ENCODE measurements around the gene MMP2.

The MMP2 gene

DNA sequence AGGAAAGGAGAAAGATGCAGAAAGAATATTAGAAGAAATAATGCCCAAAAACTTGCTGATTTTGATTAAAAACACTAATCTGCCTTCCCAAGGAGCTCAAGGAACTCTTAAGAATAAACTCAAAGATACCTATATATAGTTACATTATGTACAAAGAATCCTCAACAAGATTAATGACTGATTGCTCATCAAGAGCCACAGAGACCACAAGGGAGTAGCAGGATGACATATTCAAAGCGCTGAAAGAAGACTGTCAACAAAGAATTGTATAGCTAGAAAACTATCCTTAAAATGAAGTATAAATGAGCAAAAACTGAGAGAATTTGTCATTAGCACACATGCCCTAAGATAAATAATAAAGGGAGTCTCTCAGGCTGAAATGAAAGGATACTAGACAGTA is 36.1 kb downstream of the MMP2 start:
- TF ChIP-seq JUND (IDR thresholded peaks at IDR 0.05; ENCODE audit: low read depth): no peak
- in situ Hi-C loops (cut with HindIII; ENCODE audit: low pct_unique_long_range_greater_than_20kb, low sequenced_read_pairs): no loop called here
- DNase-seq (ENCODE audit: low read depth in 1 of 2, low spot score in 1 of 2): no peak

- no peak for DNase-seq (ENCODE audit: low read depth in 1 of 2, low spot score in 1 of 2)
- in situ Hi-C loops (cut with HindIII; ENCODE audit: low pct_unique_long_range_greater_than_20kb, low sequenced_read_pairs): no loop called here
- TF ChIP-seq JUND (IDR thresholded peaks at IDR 0.05; ENCODE audit: low read depth): no peak
Measured at GRCh38 chr16:55521792-55522191, 42.8 kb downstream of the MMP2 start.

DNA sequence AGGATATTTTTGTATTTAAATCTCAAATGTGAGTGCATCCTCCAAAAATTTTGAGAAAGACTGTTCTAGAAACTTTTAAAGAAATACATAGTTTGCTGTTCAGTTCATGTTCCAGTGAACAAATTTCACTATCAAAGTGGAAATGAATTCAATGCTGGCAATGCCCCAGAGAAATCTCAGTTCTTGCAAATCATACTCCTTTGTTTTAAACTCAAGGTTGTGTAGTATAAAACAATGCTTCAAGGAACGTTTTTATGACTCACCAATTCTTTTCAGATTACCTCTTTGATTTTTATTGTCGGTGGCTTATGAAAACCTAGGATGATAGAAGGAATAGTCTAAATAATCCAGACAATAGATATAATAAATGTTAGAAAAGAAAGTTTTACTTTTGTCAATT is 47.4 kb downstream of the MMP2 start:
- no peak for TF ChIP-seq JUND (IDR thresholded peaks at IDR 0.05; ENCODE audit: low read depth)
- DNase-seq (ENCODE audit: low read depth in 1 of 2, low spot score in 1 of 2): no peak
- in situ Hi-C loops (cut with HindIII; ENCODE audit: low pct_unique_long_range_greater_than_20kb, low sequenced_read_pairs): no loop called here

GRCh38 chr16:55527885-55528284 is 48.9 kb downstream of the MMP2 start:
- in situ Hi-C loops (cut with HindIII; ENCODE audit: low pct_unique_long_range_greater_than_20kb, low sequenced_read_pairs): no loop called here
- no peak for TF ChIP-seq JUND (IDR thresholded peaks at IDR 0.05; ENCODE audit: low read depth)
- DNase-seq (ENCODE audit: low read depth in 1 of 2, low spot score in 1 of 2): no peak

DNA sequence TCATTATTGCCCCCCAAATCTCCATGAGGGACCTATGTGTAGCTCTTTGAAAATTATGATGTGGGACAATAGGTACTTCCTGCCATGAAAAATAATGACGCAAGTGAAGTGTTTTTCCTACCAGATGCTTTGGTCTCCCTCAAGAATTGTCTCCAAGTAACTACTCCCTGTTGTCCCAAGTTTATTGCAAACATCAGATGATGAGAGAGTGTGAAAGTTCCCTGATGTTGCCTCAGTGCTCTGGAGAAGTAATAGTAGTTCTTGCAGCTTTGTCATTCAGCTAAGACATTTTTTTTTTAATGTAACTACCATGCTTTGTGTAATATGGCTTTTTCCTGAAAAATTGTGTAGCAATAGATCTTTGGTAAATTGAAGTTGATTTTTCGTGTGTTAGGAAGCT is 50.0 kb downstream of the MMP2 start:
- no peak for TF ChIP-seq JUND (IDR thresholded peaks at IDR 0.05; ENCODE audit: low read depth)
- in situ Hi-C loops (cut with HindIII; ENCODE audit: low pct_unique_long_range_greater_than_20kb, low sequenced_read_pairs): no loop called here

GRCh38 chr16:55530316-55530856 is 51.4 kb downstream of the MMP2 start:
- in situ Hi-C loops (cut with HindIII; ENCODE audit: low pct_unique_long_range_greater_than_20kb, low sequenced_read_pairs): no loop called here
- TF ChIP-seq JUND (IDR thresholded peaks at IDR 0.05; ENCODE audit: low read depth): no peak
- peak in 1 of 2 experiments; percentile 5 for DNase-seq (ENCODE audit: low read depth in 1 of 2, low spot score in 1 of 2)

More for the DNA sequence above, 50.0 kb downstream of the MMP2 start:
- DNase-seq (ENCODE audit: low read depth in 1 of 2, low spot score in 1 of 2): no peak

DNA sequence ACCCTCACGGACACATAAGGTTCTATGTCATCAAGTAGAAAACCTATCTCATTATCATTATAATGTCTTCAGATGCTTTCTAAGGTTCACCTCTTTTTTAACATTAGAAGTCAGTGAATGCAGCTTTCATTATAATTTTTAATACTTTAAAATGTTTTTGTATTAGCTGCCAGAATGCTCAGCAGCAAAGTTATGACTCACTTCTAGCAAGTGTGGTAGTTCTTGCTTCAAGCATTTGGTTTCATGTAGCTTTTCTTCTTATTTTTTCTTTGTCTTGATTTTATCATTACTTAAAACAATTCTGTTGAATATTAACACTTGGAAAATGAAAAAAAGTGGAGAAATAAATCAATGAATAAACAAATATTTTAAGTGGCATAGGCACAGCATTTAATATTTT is 53.2 kb downstream of the MMP2 start:
- in situ Hi-C loops (cut with HindIII; ENCODE audit: low pct_unique_long_range_greater_than_20kb, low sequenced_read_pairs): no loop called here
- no peak for DNase-seq (ENCODE audit: low read depth in 1 of 2, low spot score in 1 of 2)
- no peak for TF ChIP-seq JUND (IDR thresholded peaks at IDR 0.05; ENCODE audit: low read depth)

- no peak for DNase-seq (ENCODE audit: low read depth in 1 of 2, low spot score in 1 of 2)
- no peak for TF ChIP-seq JUND (IDR thresholded peaks at IDR 0.05; ENCODE audit: low read depth)
- in situ Hi-C loops (cut with HindIII; ENCODE audit: low pct_unique_long_range_greater_than_20kb, low sequenced_read_pairs): no loop called here
Measured at GRCh38 chr16:55534756-55535155, 55.8 kb downstream of the MMP2 start.

- no peak for TF ChIP-seq JUND (IDR thresholded peaks at IDR 0.05; ENCODE audit: low read depth)
- DNase-seq (ENCODE audit: low read depth in 1 of 2, low spot score in 1 of 2): no peak
- in situ Hi-C loops (cut with HindIII; ENCODE audit: low pct_unique_long_range_greater_than_20kb, low sequenced_read_pairs): no loop called here
Measured at GRCh38 chr16:55539049-55539448, 60.1 kb downstream of the MMP2 start.

GRCh38 chr16:55539488-55539887 is 60.5 kb downstream of the MMP2 start:
- no peak for DNase-seq (ENCODE audit: low read depth in 1 of 2, low spot score in 1 of 2)
- in situ Hi-C loops (cut with HindIII; ENCODE audit: low pct_unique_long_range_greater_than_20kb, low sequenced_read_pairs): no loop called here

GRCh38 chr16:55540221-55540620 is 61.2 kb downstream of the MMP2 start:
- TF ChIP-seq JUND (IDR thresholded peaks at IDR 0.05; ENCODE audit: low read depth): no peak
- in situ Hi-C loops (cut with HindIII; ENCODE audit: low pct_unique_long_range_greater_than_20kb, low sequenced_read_pairs): no loop called here

More at GRCh38 chr16:55539488-55539887, 60.5 kb downstream of the MMP2 start:
- no peak for TF ChIP-seq JUND (IDR thresholded peaks at IDR 0.05; ENCODE audit: low read depth)

DNA sequence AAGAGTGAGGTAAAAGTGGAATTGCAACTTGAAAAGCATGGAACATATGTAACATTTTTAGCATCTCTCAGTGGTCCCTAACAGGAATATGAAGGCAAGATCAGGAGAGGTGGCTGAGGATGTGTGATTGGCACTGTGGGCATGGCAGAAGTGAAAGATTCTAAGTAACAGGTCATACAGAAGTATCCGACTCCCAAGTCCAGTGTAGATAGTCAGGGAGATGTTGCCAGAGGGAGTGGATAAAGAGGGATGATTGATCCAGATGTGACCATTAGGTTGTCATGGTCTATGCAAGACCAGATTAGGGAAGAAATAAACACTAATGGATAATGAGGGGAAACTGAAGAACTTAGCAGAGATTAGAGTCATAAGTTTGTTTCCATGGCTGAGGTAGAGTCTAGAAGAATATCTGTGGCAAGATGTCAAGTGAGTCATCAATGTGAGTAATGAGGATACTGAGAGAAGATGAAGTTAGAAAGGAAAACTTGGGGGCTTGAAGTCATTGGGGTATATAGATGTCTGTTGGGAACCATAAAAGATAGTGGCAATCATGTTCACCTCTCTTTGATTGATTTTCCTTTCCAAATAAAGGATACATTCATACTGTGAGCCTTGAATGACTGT is 63.6 kb downstream of the MMP2 start:
- in situ Hi-C loops (cut with HindIII; ENCODE audit: low pct_unique_long_range_greater_than_20kb, low sequenced_read_pairs): no loop called here
- TF ChIP-seq JUND (IDR thresholded peaks at IDR 0.05; ENCODE audit: low read depth): no peak
- no peak for DNase-seq (ENCODE audit: low read depth in 1 of 2, low spot score in 1 of 2)

More at GRCh38 chr16:55540221-55540620, 61.2 kb downstream of the MMP2 start:
- DNase-seq (ENCODE audit: low read depth in 1 of 2, low spot score in 1 of 2): no peak

DNA sequence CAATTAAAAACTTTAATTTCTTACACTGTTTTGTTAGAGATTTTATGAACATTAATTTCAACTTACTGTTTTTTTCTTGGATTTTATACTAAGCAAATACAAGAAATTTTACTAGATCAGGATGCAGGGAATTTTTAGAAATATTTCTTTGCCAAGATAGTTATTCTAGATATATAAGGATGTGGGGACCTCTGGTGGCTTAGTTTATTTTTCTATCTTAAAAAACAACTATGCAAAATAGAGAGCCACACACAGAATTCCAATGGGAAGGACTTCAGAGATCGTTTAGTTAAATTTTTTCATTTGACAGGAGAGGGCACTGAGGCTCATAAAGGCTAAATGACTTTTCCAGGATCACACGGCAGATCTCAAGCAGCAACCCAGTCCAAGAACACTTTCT is 64.5 kb downstream of the MMP2 start:
- no peak for TF ChIP-seq JUND (IDR thresholded peaks at IDR 0.05; ENCODE audit: low read depth)
- DNase-seq (ENCODE audit: low read depth in 1 of 2, low spot score in 1 of 2): peak in 1 of 2 experiments; percentile 31
- in situ Hi-C loops (cut with HindIII; ENCODE audit: low pct_unique_long_range_greater_than_20kb, low sequenced_read_pairs): no loop called here

- DNase-seq (ENCODE audit: low read depth in 1 of 2, low spot score in 1 of 2): no peak
- in situ Hi-C loops (cut with HindIII; ENCODE audit: low pct_unique_long_range_greater_than_20kb, low sequenced_read_pairs): no loop called here
- TF ChIP-seq JUND (IDR thresholded peaks at IDR 0.05; ENCODE audit: low read depth): no peak
Measured at GRCh38 chr16:55552621-55553020, 73.6 kb downstream of the MMP2 start.
